ENCODE data around the gene MALSU1.

- TF ChIP-seq POLR2A (IDR thresholded peaks at IDR 0.05) (no peak), CTCF (IDR thresholded peaks at IDR 0.05) (no peak)
Observed at GRCh38 chr7:23268167-23268566, 31.0 kb upstream of the MALSU1 start.

Measured in right lobe of liver (tissue), 4 donors.